ENCODE results near the gene CDC7. TPM values are rescaled to one million over a fixed set of nuclear protein-coding genes. Genes with fewer than 3 reads are reported as not detected.

The CDC7 gene
- total RNA-seq, 1 donor from 2014 or later: 21.3 TPM

GRCh38 chr1:91520942-91521507, 20.4 kb downstream of the CDC7 start:
- no peak overlapping the region for H3K4me3 Mint-ChIP-seq (ENCODE audit: unreplicated experiment)
- no peak for TF ChIP-seq CTCF (IDR thresholded peaks at IDR 0.05; ENCODE audit: unreplicated experiment)
- H3K36me3 Mint-ChIP-seq (ENCODE audit: low read depth, unreplicated experiment): peaks cover 15% of the 10 kb centered on the region
- H3K4me1 Mint-ChIP-seq (ENCODE audit: unreplicated experiment): peaks cover 12% of the 10 kb centered on the region
- no peak overlapping the region for H3K27ac Mint-ChIP-seq (ENCODE audit: unreplicated experiment)
- no peaks in the 10 kb centered on the region for H3K9me3 Mint-ChIP-seq (ENCODE audit: unreplicated experiment)
- H3K27me3 Mint-ChIP-seq (ENCODE audit: unreplicated experiment): peaks cover 3% of the 10 kb centered on the region
- no peak for DNase-seq (ENCODE audit: low spot score)

DNA sequence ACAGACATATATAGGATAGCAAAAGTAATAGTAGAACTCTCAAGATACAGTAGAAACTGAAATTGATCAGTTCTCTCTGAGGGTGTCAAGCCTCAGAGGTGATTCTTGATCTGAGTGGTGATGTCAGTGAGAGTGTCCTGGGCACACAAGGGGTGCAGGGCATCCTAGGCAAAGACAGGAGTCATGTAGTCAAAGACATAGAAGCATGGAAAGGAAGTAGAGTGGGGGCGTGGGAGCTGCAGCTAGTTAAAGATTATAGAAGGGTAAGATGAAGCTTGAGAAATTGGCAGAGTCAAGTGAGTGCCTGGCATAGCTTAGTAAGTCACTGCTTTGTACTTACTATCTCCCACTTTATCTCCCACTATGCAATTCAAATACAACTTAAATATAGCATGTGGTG, 22.8 kb downstream of the CDC7 start:
- peaks cover 10% of the 10 kb centered on the region for H3K4me1 Mint-ChIP-seq (ENCODE audit: unreplicated experiment)
- H3K9me3 Mint-ChIP-seq (ENCODE audit: unreplicated experiment): no peaks in the 10 kb centered on the region
- peaks cover under 1% of the 10 kb centered on the region for H3K36me3 Mint-ChIP-seq (ENCODE audit: low read depth, unreplicated experiment)
- H3K27me3 Mint-ChIP-seq (ENCODE audit: unreplicated experiment): peaks cover 3% of the 10 kb centered on the region
- DNase-seq (ENCODE audit: low spot score): no peak
- no peak overlapping the region for H3K27ac Mint-ChIP-seq (ENCODE audit: unreplicated experiment)
- no peak overlapping the region for H3K4me3 Mint-ChIP-seq (ENCODE audit: unreplicated experiment)
- no peak for TF ChIP-seq CTCF (IDR thresholded peaks at IDR 0.05; ENCODE audit: unreplicated experiment)

DNA sequence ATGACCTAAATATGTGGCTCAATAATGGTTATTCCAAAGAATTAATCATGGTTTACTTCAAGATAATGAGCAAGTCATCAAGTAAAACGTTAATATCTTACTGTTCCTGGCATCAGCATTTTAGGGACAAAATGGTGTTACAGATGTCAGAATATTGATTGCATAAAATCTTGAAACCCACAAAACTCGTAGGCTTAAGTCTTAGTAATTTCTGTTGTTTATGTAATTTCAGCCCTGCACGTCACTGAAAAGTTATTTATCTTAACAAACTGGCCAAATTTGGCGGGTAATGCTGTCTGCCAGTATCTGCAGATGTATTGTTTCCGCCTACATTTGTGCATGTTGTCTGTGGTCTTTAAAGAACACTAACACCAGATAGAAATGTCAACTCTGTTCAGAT, 25.8 kb downstream of the CDC7 start:
- DNase-seq (ENCODE audit: low spot score): no peak
- Mint-ChIP-seq H3K36me3 (ENCODE audit: low read depth, unreplicated experiment) (no peaks in the 10 kb centered on the region), H3K27me3 (ENCODE audit: unreplicated experiment) (peaks cover 5% of the 10 kb centered on the region), H3K27ac (ENCODE audit: unreplicated experiment) (no peak overlapping the region), H3K4me1 (ENCODE audit: unreplicated experiment) (peaks cover 22% of the 10 kb centered on the region), H3K9me3 (ENCODE audit: unreplicated experiment) (no peaks in the 10 kb centered on the region), H3K4me3 (ENCODE audit: unreplicated experiment) (no peak overlapping the region)
- no peak for TF ChIP-seq CTCF (IDR thresholded peaks at IDR 0.05; ENCODE audit: unreplicated experiment)

DNA sequence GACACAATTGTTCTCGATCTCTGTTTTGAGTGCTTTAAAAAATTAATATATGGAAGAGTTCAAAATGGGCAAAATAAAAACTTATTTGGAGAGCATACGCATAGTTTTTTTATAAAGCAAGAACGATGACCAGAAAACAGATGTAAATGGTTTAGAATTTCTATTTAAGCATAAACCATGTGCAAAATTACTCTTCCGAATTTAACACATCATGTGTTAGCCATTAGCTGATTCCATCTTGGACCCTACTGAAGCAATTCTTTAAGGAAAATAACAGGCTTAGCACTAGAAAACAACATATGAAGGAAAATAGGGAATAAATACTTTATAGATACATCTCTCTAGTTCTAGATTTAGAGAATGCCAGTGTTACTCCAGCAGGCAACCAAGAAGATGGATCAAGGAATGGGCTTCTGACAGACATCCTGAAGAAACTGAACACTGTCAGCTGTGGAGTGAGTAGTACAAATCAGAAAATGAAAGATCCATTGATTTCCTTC, 26.7 kb downstream of the CDC7 start:
- no peak for TF ChIP-seq CTCF (IDR thresholded peaks at IDR 0.05; ENCODE audit: unreplicated experiment)
- DNase-seq (ENCODE audit: low spot score): no peak
- H3K4me1 Mint-ChIP-seq (ENCODE audit: unreplicated experiment): peaks cover 24% of the 10 kb centered on the region
- no peaks in the 10 kb centered on the region for H3K9me3 Mint-ChIP-seq (ENCODE audit: unreplicated experiment)
- no peak overlapping the region for H3K4me3 Mint-ChIP-seq (ENCODE audit: unreplicated experiment)
- H3K36me3 Mint-ChIP-seq (ENCODE audit: low read depth, unreplicated experiment): no peaks in the 10 kb centered on the region
- no peak overlapping the region for H3K27ac Mint-ChIP-seq (ENCODE audit: unreplicated experiment)
- H3K27me3 Mint-ChIP-seq (ENCODE audit: unreplicated experiment): peaks cover 8% of the 10 kb centered on the region

DNA sequence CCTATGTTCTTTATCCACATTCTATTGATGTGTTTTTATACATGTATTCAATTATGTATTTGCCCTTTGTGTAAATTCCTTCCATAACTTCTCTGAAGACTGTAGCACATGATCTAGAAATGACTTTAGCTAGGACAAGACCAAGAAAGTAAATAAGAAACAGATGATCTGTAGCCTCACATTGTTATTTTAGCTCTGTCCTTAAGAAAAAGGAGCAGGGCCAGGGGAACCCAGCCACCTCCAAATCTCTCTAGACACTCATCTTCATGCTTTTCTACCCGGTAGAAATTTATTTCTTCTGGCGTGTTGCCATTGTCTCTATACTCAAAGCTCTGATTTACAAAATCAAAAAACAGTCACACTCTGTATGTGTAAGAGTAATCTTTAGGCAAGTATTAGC, 27.1 kb downstream of the CDC7 start:
- Mint-ChIP-seq H3K4me1 (ENCODE audit: unreplicated experiment) (peaks cover 26% of the 10 kb centered on the region), H3K36me3 (ENCODE audit: low read depth, unreplicated experiment) (no peaks in the 10 kb centered on the region), H3K27me3 (ENCODE audit: unreplicated experiment) (peaks cover 7% of the 10 kb centered on the region), H3K4me3 (ENCODE audit: unreplicated experiment) (no peak overlapping the region), H3K27ac (ENCODE audit: unreplicated experiment) (no peak overlapping the region), H3K9me3 (ENCODE audit: unreplicated experiment) (no peaks in the 10 kb centered on the region)
- no peak for TF ChIP-seq CTCF (IDR thresholded peaks at IDR 0.05; ENCODE audit: unreplicated experiment)
- DNase-seq (ENCODE audit: low spot score): no peak
